H1 (cell line): ENCODE measurements around the gene PTPN5. TPM values are rescaled to one million over a fixed set of nuclear protein-coding genes. Genes with fewer than 3 reads are reported as not detected.
A peak's percentile ranks its signal among the peaks of the same experiment; 100 is the strongest.

Source experiments
- ASH2L ChIP-seq: fragments of 200-600, 300-600 bp; sonication (generic); IDR thresholded peaks from one replicate; pipeline ENCODE4 v1.7.1; 2017; ENCODE audit warnings: low read length
- BACH1 ChIP-seq: IDR thresholded peaks from 2 replicates; pipeline ENCODE4 v1.6.1; 2012; ENCODE audit warnings: low read length, improper control_type of control experiment
- CBX8 ChIP-seq: fragments of 300-800, 300-1000 bp; sonication (generic); IDR thresholded peaks from 2 replicates; pipeline ENCODE4 v1.7.1; 2016; ENCODE audit warnings: low read depth, low read length, borderline replicate concordance
- GABPA ChIP-seq: IDR thresholded peaks from 2 replicates; pipeline ENCODE4 v1.6.1; 2011; ENCODE audit warnings: mild to moderate bottlenecking, low read length, moderate library complexity, borderline replicate concordance; ENCODE audit not compliant: insufficient read depth
- JUN ChIP-seq: IDR thresholded peaks from 2 replicates; pipeline ENCODE4 v1.6.1; 2011; ENCODE audit warnings: low read depth, mild to moderate bottlenecking, improper control_type of control experiment, low read length
- JUND ChIP-seq: IDR thresholded peaks from 2 replicates; pipeline ENCODE4 v1.6.1; 2011; ENCODE audit warnings: mild to moderate bottlenecking, improper control_type of control experiment, low read length
- KDM1A ChIP-seq: fragments of 200-600, 300-600 bp; sonication (generic); IDR thresholded peaks from 2 replicates; pipeline ENCODE4 v1.7.1; 2016; ENCODE audit warnings: mild to moderate bottlenecking, low read length, borderline replicate concordance
- KDM5A ChIP-seq: fragments of 200-600 bp; IDR thresholded peaks from 2 replicates; pipeline ENCODE4 v1.7.1; 2012; ENCODE audit warnings: mild to moderate bottlenecking, low read length, inconsistent platforms, mixed read lengths
- MAFK ChIP-seq: IDR thresholded peaks from 2 replicates; pipeline ENCODE4 v1.6.1; 2012; ENCODE audit warnings: low read depth, mild to moderate bottlenecking, improper control_type of control experiment, low read length
- MAX ChIP-seq: IDR thresholded peaks from 2 replicates; pipeline ENCODE4 v1.6.1; 2012; ENCODE audit warnings: inconsistent platforms
- NANOG ChIP-seq: IDR thresholded peaks from 2 replicates; pipeline ENCODE4 v1.6.1; 2011; ENCODE audit warnings: low read length, low read depth, mild to moderate bottlenecking, inconsistent platforms; ENCODE audit not compliant: insufficient read depth, poor library complexity, severe bottlenecking
- PHF8 ChIP-seq: fragments of 200-600 bp; sonication (generic); conservative IDR thresholded peaks from 2 replicates; pipeline ENCODE4 v1.7.1; 2012; ENCODE audit warnings: low read depth, mild to moderate bottlenecking, inconsistent platforms, low read length, moderate library complexity
- POLR2AphosphoS5 ChIP-seq: IDR thresholded peaks from 2 replicates; pipeline ENCODE4 v1.6.1; 2011; ENCODE audit warnings: low read depth, low read length
- RAD21 ChIP-seq, 2 experiments: IDR thresholded peaks in 1 of 2; conservative IDR thresholded peaks in 1 of 2; 2 replicates each; pipeline ENCODE4 v1.6.1; 2011; ENCODE audit warnings: low read depth in 2 of 2, low read length in 2 of 2, improper control_type of control experiment in 1 of 2, inconsistent platforms in 1 of 2, mild to moderate bottlenecking in 1 of 2, moderate library complexity in 1 of 2
- RBBP5 ChIP-seq: IDR thresholded peaks from 2 replicates; pipeline ENCODE4 v1.7.1; 2012; ENCODE audit warnings: low read depth, mild to moderate bottlenecking, inconsistent platforms, low read length, moderate library complexity, borderline replicate concordance
- SAP30 ChIP-seq: fragments of 300-600 bp; sonication (generic); IDR thresholded peaks from 2 replicates; pipeline ENCODE4 v1.7.1; 2012; ENCODE audit warnings: low read length, moderate library complexity, mild to moderate bottlenecking, inconsistent platforms; ENCODE audit not compliant: insufficient read depth, insufficient replicate concordance
- SP2 ChIP-seq: IDR thresholded peaks from 2 replicates; pipeline ENCODE4 v1.6.1; 2012; ENCODE audit warnings: mild to moderate bottlenecking, low read length, inconsistent platforms
- SRF ChIP-seq: IDR thresholded peaks from 2 replicates; pipeline ENCODE4 v1.6.1; 2011; ENCODE audit warnings: mild to moderate bottlenecking, low read depth, low read length, moderate library complexity
- SUZ12 ChIP-seq: fragments of 200-600 bp; sonication (generic); IDR thresholded peaks from 2 replicates; pipeline ENCODE4 v1.6.1; 2012; ENCODE audit warnings: mild to moderate bottlenecking, inconsistent platforms, low read length, moderate library complexity, mixed read lengths
- TAF7 ChIP-seq: optimal IDR thresholded peaks from 2 replicates; pipeline ENCODE3; 2011; ENCODE audit warnings: low read depth, mild to moderate bottlenecking, inconsistent platforms, low read length, moderate library complexity, borderline replicate concordance
- polyA plus RNA-seq, 7 experiments: library from polyadenylated mRNA; depleted of rRNA in 3 of 7; stranded (reverse) in 5 of 7; unstranded in 2 of 7; fragments of >200 nt in 5 of 7; fragments of 200-250 nt in 2 of 7; gene quantifications; 1 replicate in 5 of 7; 2 replicates in 1 of 7; 4 replicates in 1 of 7; pipeline versions ENCODE4 v1.2.1 to v1.2.3, GENCODE V29; 2011 to 2013; ENCODE audit warnings: missing spikeins in 2 of 7, mixed read lengths in 2 of 7
- total RNA-seq: library from RNA; stranded (reverse); fragmentation: NEBNext Ultra II Directional; extraction: Animal tissue kit (Norgen Biotek cat#: 25700); gene quantifications from 2 replicates; pipeline ENCODE4 v1.2.1, GENCODE V29; 2021

The PTPN5 gene
- total and polyA plus RNA-seq, 2 of the 8 experiments (the other 6 are each of a cell fraction or from before 2014, with no cell fraction given): 8.4 to 12.9 TPM

GRCh38 chr11:18720808-18721560 lies 70.6 kb downstream of the PTPN5 start (continued):
- TF ChIP-seq SRF (no peak), POLR2AphosphoS5 (peak; percentile 53), KDM1A (no peak), TAF7 (peak; percentile 34), JUN (no peak), RBBP5 (0 out of 2 replicates have a peak, but pooled peaks have one; percentile 25), CBX8 (no peak), MAFK (no peak), JUND (no peak), RAD21 (IDR thresholded peaks at IDR 0.05 in 1 of 2, conservative IDR thresholded peaks at IDR 0.05 in 1 of 2; ENCODE audit: low read depth in 2 of 2, low read length in 2 of 2) (no peak), GABPA (no peak), SP2 (no peak), SAP30 (peak; percentile 53), SUZ12 (no peak), MAX (peak; percentile 73; the same call in 1 of the 2 replicates), PHF8 (0 out of 2 replicates have a peak, but pooled peaks have one; percentile 32), BACH1 (no peak), ASH2L (no peak), KDM5A (no peak), NANOG (no peak)
